HL-60 (cell line): ENCODE measurements around the gene FAM149A.

Experiments
- GABPA ChIP-seq: IDR thresholded peaks from 2 replicates; pipeline ENCODE4 v1.6.1; 2012; ENCODE audit warnings: low read depth
- POLR2AphosphoS5 ChIP-seq: IDR thresholded peaks from 2 replicates; pipeline ENCODE4 v1.6.1; 2012; ENCODE audit warnings: low read depth
- SPI1 ChIP-seq: IDR thresholded peaks from 2 replicates; pipeline ENCODE4 v1.6.1; 2012; ENCODE audit warnings: low read depth, mild to moderate bottlenecking, borderline replicate concordance
- TF ChIP-seq, protein P1 (sequence below): IDR thresholded peaks from one replicate; pipeline ENCODE4 v1.5.1; 2011; ENCODE audit warnings: low read length, control low read depth, inconsistent platforms; ENCODE audit not compliant: insufficient read depth
- TF ChIP-seq, protein P2 (sequence below): IDR thresholded peaks from 2 replicates; pipeline ENCODE4 v1.6.1; 2012; ENCODE audit warnings: low read depth; ENCODE audit not compliant: insufficient replicate concordance

DNA sequence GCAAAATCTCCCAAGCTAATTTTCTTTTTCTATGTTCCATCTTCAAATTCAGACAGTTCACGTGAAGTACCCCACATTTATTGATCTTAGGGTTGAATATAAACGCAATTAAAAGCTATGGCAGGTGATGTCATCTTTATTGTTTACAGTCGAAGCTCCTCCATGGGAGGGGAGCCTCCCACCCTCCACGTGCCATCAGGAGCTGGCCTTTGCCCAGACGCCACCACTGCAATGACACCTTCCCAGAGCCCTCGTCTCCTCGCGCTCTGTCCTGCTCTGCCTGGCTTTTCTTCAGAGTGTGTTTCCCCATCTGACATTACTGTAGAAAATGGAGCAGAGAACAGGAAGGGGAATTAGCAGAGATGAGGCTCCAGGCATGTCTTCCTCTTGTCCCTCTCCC, 68.0 kb downstream of the FAM149A start:
- TF ChIP-seq, protein P1, sequence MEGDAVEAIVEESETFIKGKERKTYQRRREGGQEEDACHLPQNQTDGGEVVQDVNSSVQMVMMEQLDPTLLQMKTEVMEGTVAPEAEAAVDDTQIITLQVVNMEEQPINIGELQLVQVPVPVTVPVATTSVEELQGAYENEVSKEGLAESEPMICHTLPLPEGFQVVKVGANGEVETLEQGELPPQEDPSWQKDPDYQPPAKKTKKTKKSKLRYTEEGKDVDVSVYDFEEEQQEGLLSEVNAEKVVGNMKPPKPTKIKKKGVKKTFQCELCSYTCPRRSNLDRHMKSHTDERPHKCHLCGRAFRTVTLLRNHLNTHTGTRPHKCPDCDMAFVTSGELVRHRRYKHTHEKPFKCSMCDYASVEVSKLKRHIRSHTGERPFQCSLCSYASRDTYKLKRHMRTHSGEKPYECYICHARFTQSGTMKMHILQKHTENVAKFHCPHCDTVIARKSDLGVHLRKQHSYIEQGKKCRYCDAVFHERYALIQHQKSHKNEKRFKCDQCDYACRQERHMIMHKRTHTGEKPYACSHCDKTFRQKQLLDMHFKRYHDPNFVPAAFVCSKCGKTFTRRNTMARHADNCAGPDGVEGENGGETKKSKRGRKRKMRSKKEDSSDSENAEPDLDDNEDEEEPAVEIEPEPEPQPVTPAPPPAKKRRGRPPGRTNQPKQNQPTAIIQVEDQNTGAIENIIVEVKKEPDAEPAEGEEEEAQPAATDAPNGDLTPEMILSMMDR: no peak
- TF ChIP-seq, protein P2, sequence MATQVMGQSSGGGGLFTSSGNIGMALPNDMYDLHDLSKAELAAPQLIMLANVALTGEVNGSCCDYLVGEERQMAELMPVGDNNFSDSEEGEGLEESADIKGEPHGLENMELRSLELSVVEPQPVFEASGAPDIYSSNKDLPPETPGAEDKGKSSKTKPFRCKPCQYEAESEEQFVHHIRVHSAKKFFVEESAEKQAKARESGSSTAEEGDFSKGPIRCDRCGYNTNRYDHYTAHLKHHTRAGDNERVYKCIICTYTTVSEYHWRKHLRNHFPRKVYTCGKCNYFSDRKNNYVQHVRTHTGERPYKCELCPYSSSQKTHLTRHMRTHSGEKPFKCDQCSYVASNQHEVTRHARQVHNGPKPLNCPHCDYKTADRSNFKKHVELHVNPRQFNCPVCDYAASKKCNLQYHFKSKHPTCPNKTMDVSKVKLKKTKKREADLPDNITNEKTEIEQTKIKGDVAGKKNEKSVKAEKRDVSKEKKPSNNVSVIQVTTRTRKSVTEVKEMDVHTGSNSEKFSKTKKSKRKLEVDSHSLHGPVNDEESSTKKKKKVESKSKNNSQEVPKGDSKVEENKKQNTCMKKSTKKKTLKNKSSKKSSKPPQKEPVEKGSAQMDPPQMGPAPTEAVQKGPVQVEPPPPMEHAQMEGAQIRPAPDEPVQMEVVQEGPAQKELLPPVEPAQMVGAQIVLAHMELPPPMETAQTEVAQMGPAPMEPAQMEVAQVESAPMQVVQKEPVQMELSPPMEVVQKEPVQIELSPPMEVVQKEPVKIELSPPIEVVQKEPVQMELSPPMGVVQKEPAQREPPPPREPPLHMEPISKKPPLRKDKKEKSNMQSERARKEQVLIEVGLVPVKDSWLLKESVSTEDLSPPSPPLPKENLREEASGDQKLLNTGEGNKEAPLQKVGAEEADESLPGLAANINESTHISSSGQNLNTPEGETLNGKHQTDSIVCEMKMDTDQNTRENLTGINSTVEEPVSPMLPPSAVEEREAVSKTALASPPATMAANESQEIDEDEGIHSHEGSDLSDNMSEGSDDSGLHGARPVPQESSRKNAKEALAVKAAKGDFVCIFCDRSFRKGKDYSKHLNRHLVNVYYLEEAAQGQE: no peak
- TF ChIP-seq POLR2AphosphoS5: no peak
- TF ChIP-seq SPI1: no peak
- no peak for TF ChIP-seq GABPA
